OCI-LY7 (cell line): ENCODE data around the gene AHSP. TPM values are rescaled to one million over a fixed set of nuclear protein-coding genes. Genes with fewer than 3 reads are reported as not detected.

ENCODE experiments used
- BruUV-seq: library from RNA; stranded (reverse); fragments of 400-500 nt; replicated peaks from 2 replicates; lab custom pipeline; 2021; lab: Mats Ljungman, UMichigan
- CTCF ChIA-PET: fragments of 300-600 bp; sonication (Branson Sonifier 250); formaldehyde crosslinking; loops from one replicate; lab custom pipeline; 2022; ENCODE audit warnings: antibody characterized with exemption; ENCODE audit not compliant: unreplicated experiment; lab: Charles Lee
- POLR2A ChIA-PET: fragments of 300-600 bp; sonication (Branson Sonifier 250); formaldehyde crosslinking; loops from one replicate; lab custom pipeline; 2022; ENCODE audit warnings: antibody characterized with exemption; lab: Charles Lee
- DNase-seq: peaks from one replicate; pipeline ENCODE4 v3.0.0-alpha.2; 2015; ENCODE audit warnings: low spot score
- H2AFZ ChIP-seq: fragments of 200-600 bp; sonication (generic), shearing (Covaris generic); 2 replicates; pipeline ENCODE4 v1.6.1; 2014; ENCODE audit warnings: mild to moderate bottlenecking, antibody characterized with exemption, low read length, moderate library complexity
- H3K27ac ChIP-seq: fragments of 200-600 bp; sonication (generic); 2 replicates; pipeline ENCODE4 v1.5.1; 2014; ENCODE audit warnings: mixed run types, low read depth, mild to moderate bottlenecking, moderate library complexity, low read length, inconsistent platforms; ENCODE audit not compliant: poor library complexity, severe bottlenecking
- H3K36me3 ChIP-seq: fragments of 200-600 bp; sonication (generic); 2 replicates; pipeline ENCODE4 v1.6.1; 2014; ENCODE audit warnings: mild to moderate bottlenecking, antibody characterized with exemption, low read length, moderate library complexity, mixed read lengths; ENCODE audit not compliant: insufficient read depth
- H3K4me1 ChIP-seq: fragments of 200-600 bp; sonication (generic); 2 replicates; pipeline ENCODE4 v1.5.1; 2014; ENCODE audit warnings: mild to moderate bottlenecking, low read length; ENCODE audit not compliant: insufficient read depth, poor library complexity, severe bottlenecking
- H3K4me2 ChIP-seq: fragments of 200-600 bp; sonication (generic); 2 replicates; pipeline ENCODE4 v1.6.1; 2014; ENCODE audit warnings: mild to moderate bottlenecking, low read length
- H3K4me3 ChIP-seq: fragments of 200-600 bp; sonication (generic); 2 replicates; pipeline ENCODE4 v1.5.1; 2014; ENCODE audit warnings: mild to moderate bottlenecking, low read depth, low read length; ENCODE audit not compliant: poor library complexity, severe bottlenecking
- H3K79me2 ChIP-seq: fragments of 200-600 bp; sonication (generic); 2 replicates; pipeline ENCODE4 v1.6.1; 2016; ENCODE audit warnings: low read depth, mild to moderate bottlenecking, low read length, moderate library complexity, mixed read lengths; ENCODE audit not compliant: insufficient read depth
- H3K9me2 ChIP-seq: fragments of 200-600 bp; sonication (generic); 2 replicates; pipeline ENCODE4 v1.6.1; 2016; ENCODE audit warnings: mild to moderate bottlenecking, low read length, mixed read lengths; ENCODE audit not compliant: insufficient read depth
- H3K9me3 ChIP-seq: fragments of 200-600 bp; sonication (generic); 2 replicates; pipeline ENCODE4 v1.6.1; 2014; ENCODE audit warnings: mild to moderate bottlenecking, mixed run types, low read length, mixed read lengths
- H4K20me1 ChIP-seq: fragments of 200-600 bp; sonication (generic); 2 replicates; pipeline ENCODE4 v1.6.1; 2014; ENCODE audit warnings: mild to moderate bottlenecking, antibody characterized with exemption, low read length, moderate library complexity, mixed read lengths; ENCODE audit not compliant: insufficient read depth
- EZH2phosphoT487 ChIP-seq: fragments of 200-600 bp; sonication (generic); IDR thresholded peaks from 2 replicates; pipeline ENCODE4 v1.6.1; 2018; ENCODE audit warnings: low read depth, borderline replicate concordance, mild to moderate bottlenecking, mixed run types, antibody characterized with exemption, low read length, moderate library complexity, mixed read lengths
- intact Hi-C: fragments of 100-400 bp; cut with micrococcal nuclease; formaldehyde crosslinking; loops from one replicate; pipeline ENCODE4 v1.10.0; 2022; ENCODE audit not compliant: unreplicated experiment
- total RNA-seq, 2 experiments: library from RNA; depleted of rRNA in 1 of 2; stranded (reverse); fragments of >200 nt in 1 of 2; shearing (Covaris generic) in 1 of 2; gene quantifications; 2 replicates each; pipeline ENCODE4 v1.2.3, GENCODE V29; 2014 to 2022
- TF ChIP-seq, protein P1 (sequence below): fragments of 200-600 bp; sonication (generic); conservative IDR thresholded peaks from 2 replicates; pipeline ENCODE4 v1.5.1; 2014; ENCODE audit warnings: mild to moderate bottlenecking, antibody characterized with exemption, low read length, moderate library complexity, mixed read lengths

Gene AHSP
- total RNA-seq, 2 experiments from 2014 or later: not detected

DNA sequence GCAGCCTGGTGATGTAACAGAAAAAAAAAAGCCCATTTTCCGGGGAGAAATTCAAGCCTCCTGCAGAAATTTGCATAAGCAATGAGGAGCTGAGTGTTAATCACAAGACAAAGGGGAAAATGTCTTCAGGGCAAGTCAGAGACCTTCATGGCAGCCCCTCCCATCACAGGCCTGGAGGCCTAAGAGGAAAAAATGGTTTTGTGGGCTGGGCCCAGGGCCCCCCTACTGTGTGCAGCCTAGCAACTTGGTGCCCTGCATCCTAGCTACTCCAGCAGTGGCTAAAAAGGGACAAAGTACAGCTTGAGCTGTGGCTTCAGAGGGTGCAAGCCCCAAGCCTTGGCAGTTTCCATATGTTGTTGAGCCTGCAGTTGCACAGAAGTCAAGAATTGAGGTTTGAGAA is 49.7 kb downstream of the AHSP start:
- Histone ChIP-seq H3K27ac (no peak overlapping the region), H3K36me3 (no peaks in the 10 kb centered on the region), H3K4me1 (no peaks in the 10 kb centered on the region), H3K9me2 (no peaks in the 10 kb centered on the region), H3K4me3 (no peak overlapping the region), H3K79me2 (no peaks in the 10 kb centered on the region), H4K20me1 (no peaks in the 10 kb centered on the region), H3K4me2 (no peak overlapping the region), H3K9me3 (0 out of 2 replicates have a peak, but pooled peaks cover 9% of the 10 kb centered on the region), H2AFZ (no peak overlapping the region)
- TF ChIP-seq EZH2phosphoT487: no peak
- TF ChIP-seq, protein P1, sequence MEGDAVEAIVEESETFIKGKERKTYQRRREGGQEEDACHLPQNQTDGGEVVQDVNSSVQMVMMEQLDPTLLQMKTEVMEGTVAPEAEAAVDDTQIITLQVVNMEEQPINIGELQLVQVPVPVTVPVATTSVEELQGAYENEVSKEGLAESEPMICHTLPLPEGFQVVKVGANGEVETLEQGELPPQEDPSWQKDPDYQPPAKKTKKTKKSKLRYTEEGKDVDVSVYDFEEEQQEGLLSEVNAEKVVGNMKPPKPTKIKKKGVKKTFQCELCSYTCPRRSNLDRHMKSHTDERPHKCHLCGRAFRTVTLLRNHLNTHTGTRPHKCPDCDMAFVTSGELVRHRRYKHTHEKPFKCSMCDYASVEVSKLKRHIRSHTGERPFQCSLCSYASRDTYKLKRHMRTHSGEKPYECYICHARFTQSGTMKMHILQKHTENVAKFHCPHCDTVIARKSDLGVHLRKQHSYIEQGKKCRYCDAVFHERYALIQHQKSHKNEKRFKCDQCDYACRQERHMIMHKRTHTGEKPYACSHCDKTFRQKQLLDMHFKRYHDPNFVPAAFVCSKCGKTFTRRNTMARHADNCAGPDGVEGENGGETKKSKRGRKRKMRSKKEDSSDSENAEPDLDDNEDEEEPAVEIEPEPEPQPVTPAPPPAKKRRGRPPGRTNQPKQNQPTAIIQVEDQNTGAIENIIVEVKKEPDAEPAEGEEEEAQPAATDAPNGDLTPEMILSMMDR: no peak
- intact Hi-C loops: no loop called here
- POLR2A ChIA-PET: no interaction called here
- CTCF ChIA-PET: no interaction called here
- DNase-seq: no peak
- BruUV-seq: no TSS peak

Other genes starting within 250 kb of the AHSP start
- gene ITGAX, start 172.7 kb upstream of the AHSP start, total RNA-seq (2014; rRNA removed; shearing (Covaris generic)): not detected in 2 replicates
- gene ITGAX, start 172.7 kb upstream of the AHSP start, total RNA-seq (2022): not detected in 2 replicates
- gene ITGAD, start 134.6 kb upstream of the AHSP start, total RNA-seq (2014; rRNA removed; shearing (Covaris generic)): not detected in 2 replicates
- gene ITGAD, start 134.6 kb upstream of the AHSP start, total RNA-seq (2022): not detected in 2 replicates
- not detected in 2 replicates for gene COX6A2, start 99.5 kb upstream of the AHSP start, total RNA-seq (2014; rRNA removed; shearing (Covaris generic))
- not detected in 2 replicates for gene COX6A2, start 99.5 kb upstream of the AHSP start, total RNA-seq (2022)
- gene ZNF843, start 85.1 kb upstream of the AHSP start, total RNA-seq (2014; rRNA removed; shearing (Covaris generic)): 0.03 and 0.19 TPM in 2 replicates
- gene ZNF843, start 85.1 kb upstream of the AHSP start, total RNA-seq (2022): 0.17 and 0.52 TPM in 2 replicates
- gene ARMC5, start 68.4 kb upstream of the AHSP start, total RNA-seq (2014; rRNA removed; shearing (Covaris generic)): 6.4 and 7.0 TPM in 2 replicates
- gene ARMC5, start 68.4 kb upstream of the AHSP start, total RNA-seq (2022): 7.8 and 8.8 TPM in 2 replicates
- 0.05 and 0.73 TPM in 2 replicates for gene TGFB1I1, start 55.7 kb upstream of the AHSP start, total RNA-seq (2014; rRNA removed; shearing (Covaris generic))
- 0.38 TPM in 1 of 2 replicates, not detected in the other for gene TGFB1I1, start 55.7 kb upstream of the AHSP start, total RNA-seq (2022)
- gene SLC5A2, start 44.8 kb upstream of the AHSP start, total RNA-seq (2014; rRNA removed; shearing (Covaris generic)): not detected in 2 replicates
- gene SLC5A2, start 44.8 kb upstream of the AHSP start, total RNA-seq (2022): not detected in 2 replicates
- 24.0 and 28.6 TPM in 2 replicates for gene RUSF1, start 19.5 kb upstream of the AHSP start, total RNA-seq (2014; rRNA removed; shearing (Covaris generic))
- gene RUSF1, start 19.5 kb upstream of the AHSP start, total RNA-seq (2022): 40.4 TPM in 2 replicates